HepG2 (cell line): ENCODE data around the gene FSIP1. TPM values are rescaled to one million over a fixed set of nuclear protein-coding genes. Genes with fewer than 3 reads are reported as not detected.
A peak's percentile ranks its signal among the peaks of the same experiment; 100 is the strongest.

Experiments used
- ATRX ChIP-seq: sonication (generic); formaldehyde crosslinking; IDR thresholded peaks from 2 replicates; pipeline ENCODE4 v1.4.0; 2020; ENCODE audit warnings: missing genetic modification reagents, borderline replicate concordance
- BCL3 ChIP-seq: sonication (generic); formaldehyde crosslinking; IDR thresholded peaks from 2 replicates; pipeline ENCODE4 v1.5.1; 2020; ENCODE audit warnings: mild to moderate bottlenecking, missing genetic modification reagents, moderate library complexity
- CENPX ChIP-seq: sonication (generic); formaldehyde crosslinking; IDR thresholded peaks from 2 replicates; pipeline ENCODE4 v1.9.0; 2021; ENCODE audit warnings: mild to moderate bottlenecking, missing genetic modification reagents, moderate library complexity
- GTF3A ChIP-seq: sonication (generic); formaldehyde crosslinking; conservative IDR thresholded peaks from 2 replicates; pipeline ENCODE4 v1.4.0; 2020; ENCODE audit warnings: mild to moderate bottlenecking, missing genetic modification reagents
- HHEX ChIP-seq: IDR thresholded peaks from 2 replicates; pipeline ENCODE4 v1.6.1; 2016; ENCODE audit warnings: control low read depth
- IRF1 ChIP-seq: sonication (generic); formaldehyde crosslinking; IDR thresholded peaks from 2 replicates; pipeline ENCODE4 v1.4.0; 2020; ENCODE audit warnings: low read depth, mild to moderate bottlenecking, missing genetic modification reagents
- JDP2 ChIP-seq: sonication (generic); formaldehyde crosslinking; IDR thresholded peaks from 2 replicates; pipeline ENCODE4 v1.8.1; 2022; ENCODE audit warnings: missing genetic modification reagents, borderline replicate concordance
- MXD1 ChIP-seq: sonication (generic); formaldehyde crosslinking; IDR thresholded peaks from 2 replicates; pipeline ENCODE4 v1.4.0; 2020; ENCODE audit warnings: mild to moderate bottlenecking, missing genetic modification reagents
- NCOA1 ChIP-seq: sonication (generic); formaldehyde crosslinking; IDR thresholded peaks from 2 replicates; pipeline ENCODE4 v1.9.0; 2021; ENCODE audit warnings: missing genetic modification reagents
- NCOR1 ChIP-seq: fragments of 200-600 bp; sonication (generic); IDR thresholded peaks from 2 replicates; pipeline ENCODE4 v1.7.0; 2017; ENCODE audit warnings: antibody characterized with exemption, low read length, borderline replicate concordance
- NR2F2 ChIP-seq: IDR thresholded peaks from 2 replicates; pipeline ENCODE4 v1.6.1; 2012; ENCODE audit warnings: low read depth, inconsistent platforms, borderline replicate concordance
- ZBTB38 ChIP-seq: sonication (generic); formaldehyde crosslinking; IDR thresholded peaks from 2 replicates; pipeline ENCODE4 v1.5.1; 2020; ENCODE audit warnings: mild to moderate bottlenecking, missing genetic modification reagents
- ZBTB7A ChIP-seq: sonication (generic); formaldehyde crosslinking; IDR thresholded peaks from 2 replicates; pipeline ENCODE4 v1.8.0; 2022; ENCODE audit warnings: mild to moderate bottlenecking, missing genetic modification reagents
- ZNF17 ChIP-seq: sonication (generic); formaldehyde crosslinking; IDR thresholded peaks from 2 replicates; pipeline ENCODE4 v1.5.0; 2020; ENCODE audit warnings: mild to moderate bottlenecking, missing genetic modification reagents
- ZNF318 ChIP-seq: sonication (generic); formaldehyde crosslinking; IDR thresholded peaks from 2 replicates; pipeline ENCODE4 v1.4.0; 2020; ENCODE audit warnings: mild to moderate bottlenecking, missing genetic modification reagents
- ZNF331 ChIP-seq: sonication (generic); formaldehyde crosslinking; IDR thresholded peaks from 2 replicates; pipeline ENCODE4 v1.4.0; 2020; ENCODE audit warnings: missing genetic modification reagents
- ZNF703 ChIP-seq: sonication (generic); formaldehyde crosslinking; IDR thresholded peaks from 2 replicates; pipeline ENCODE4 v1.5.1; 2020; ENCODE audit warnings: missing genetic modification reagents, mild to moderate bottlenecking, moderate library complexity, borderline replicate concordance
- ZNF740 ChIP-seq: sonication (generic); formaldehyde crosslinking; IDR thresholded peaks from 2 replicates; pipeline ENCODE4 v1.4.0; 2020; ENCODE audit warnings: missing genetic modification reagents
- ZNF792 ChIP-seq: IDR thresholded peaks from 2 replicates; pipeline ENCODE4 v1.6.1; 2016
- polyA plus RNA-seq, 8 experiments: library from polyadenylated mRNA; depleted of rRNA in 3 of 8; stranded (reverse) in 7 of 8; unstranded in 1 of 8; fragments of >200 nt; fragmentation: Illumina TruSeq in 4 of 8; extraction: Trizol in 4 of 8; gene quantifications; 2 replicates each; pipeline versions ENCODE4 v1.2.1 to v1.2.3, GENCODE V29; 2011 to 2016; ENCODE audit warnings: low read depth in 4 of 8, missing spikeins in 1 of 8, mixed read lengths in 1 of 8; ENCODE audit not compliant: insufficient read depth in 1 of 8
- total RNA-seq, 5 experiments: library from RNA; depleted of rRNA; stranded (reverse); fragments of >200 nt; fragmentation: Illumina TruSeq; extraction: Trizol; gene quantifications; 2 replicates each; pipeline ENCODE4 v1.2.3, GENCODE V29; 2016; ENCODE audit warnings: low read depth in 1 of 5

FSIP1 gene
- total and polyA plus RNA-seq, 2 of the 13 experiments (the other 11 are each of a cell fraction or from before 2014, with no cell fraction given): 0.18 TPM; not detected in 1

- TF ChIP-seq ZNF17 (CRISPR knock-in tag) (no peak), HHEX (CRISPR knock-in tag) (no peak), JDP2 (CRISPR knock-in tag) (no peak), ZNF331 (CRISPR knock-in tag) (no peak; the same call in 1 of the 2 replicates), NCOA1 (no peak), CENPX (no peak), IRF1 (no peak), BCL3 (CRISPR knock-in tag) (no peak), ZBTB38 (CRISPR knock-in tag) (no peak), ZNF703 (CRISPR knock-in tag) (no peak), GTF3A (no peak), NR2F2 (no peak), ZNF740 (CRISPR knock-in tag) (no peak), ZNF318 (CRISPR knock-in tag) (0 out of 2 replicates have a peak, but pooled peaks have one; percentile 64), ZNF792 (CRISPR knock-in tag) (0 out of 2 replicates have a peak, but pooled peaks have one; percentile 29), ZBTB7A (no peak), MXD1 (CRISPR knock-in tag) (0 out of 2 replicates have a peak, but pooled peaks have one; percentile 46), NCOR1 (no peak), ATRX (CRISPR knock-in tag) (no peak)
Measured at GRCh38 chr15:39782441-39783138, at the start of gene FSIP1 (continued).
